OCI-LY3 (cell line): Measurements from ENCODE around the gene TSGA10IP.

Experiments
- EZH2phosphoT487 ChIP-seq: fragments of 200-600 bp; shearing (Covaris generic); IDR thresholded peaks from 2 replicates; pipeline ENCODE4 v1.6.1; 2018; ENCODE audit warnings: antibody characterized with exemption, mixed run types, low read depth
- TF ChIP-seq, protein P1 (sequence below): fragments of 200-600, 300-600 bp; sonication (generic); IDR thresholded peaks from 2 replicates; pipeline ENCODE4 v1.5.1; 2014; ENCODE audit warnings: antibody characterized with exemption, low read length, low read depth

DNA sequence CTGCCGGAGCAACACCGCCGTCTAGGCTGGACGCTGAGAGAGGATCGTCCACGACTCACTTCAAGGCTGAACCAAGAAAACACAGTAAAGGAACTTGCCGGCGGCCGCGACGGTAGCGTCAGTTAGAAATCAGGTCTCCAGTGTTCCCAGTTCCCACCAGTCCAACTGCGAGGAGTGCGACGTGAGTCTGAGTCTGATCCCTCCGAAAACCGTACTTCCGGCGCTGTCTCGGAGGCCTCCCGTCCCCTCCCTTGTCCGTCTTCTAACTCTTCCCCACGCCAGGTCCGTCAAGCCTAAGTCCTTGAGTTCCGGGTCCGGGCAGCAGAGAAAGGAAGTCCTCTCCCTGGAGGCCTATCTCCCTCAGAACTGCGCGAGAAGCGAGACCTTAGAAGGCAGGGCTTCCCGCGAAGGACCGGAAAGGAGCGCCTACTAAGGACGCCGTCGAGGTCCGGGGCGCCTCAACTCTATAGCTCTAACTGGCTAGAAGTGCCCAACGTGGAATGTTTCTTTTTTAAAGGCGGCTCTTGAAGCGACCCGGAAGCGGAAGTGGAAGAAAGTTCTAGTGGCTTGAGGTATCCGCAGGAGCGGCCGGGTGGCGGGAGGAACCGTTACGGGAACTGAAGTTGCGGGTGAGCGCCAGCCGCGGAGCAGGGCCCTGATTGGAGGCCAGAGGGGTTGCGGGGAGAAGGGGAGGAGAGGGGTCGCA lies 56.8 kb downstream of the TSGA10IP start, which contains the start of the genes BANF1 and EIF1AD:
- TF ChIP-seq, protein P1, sequence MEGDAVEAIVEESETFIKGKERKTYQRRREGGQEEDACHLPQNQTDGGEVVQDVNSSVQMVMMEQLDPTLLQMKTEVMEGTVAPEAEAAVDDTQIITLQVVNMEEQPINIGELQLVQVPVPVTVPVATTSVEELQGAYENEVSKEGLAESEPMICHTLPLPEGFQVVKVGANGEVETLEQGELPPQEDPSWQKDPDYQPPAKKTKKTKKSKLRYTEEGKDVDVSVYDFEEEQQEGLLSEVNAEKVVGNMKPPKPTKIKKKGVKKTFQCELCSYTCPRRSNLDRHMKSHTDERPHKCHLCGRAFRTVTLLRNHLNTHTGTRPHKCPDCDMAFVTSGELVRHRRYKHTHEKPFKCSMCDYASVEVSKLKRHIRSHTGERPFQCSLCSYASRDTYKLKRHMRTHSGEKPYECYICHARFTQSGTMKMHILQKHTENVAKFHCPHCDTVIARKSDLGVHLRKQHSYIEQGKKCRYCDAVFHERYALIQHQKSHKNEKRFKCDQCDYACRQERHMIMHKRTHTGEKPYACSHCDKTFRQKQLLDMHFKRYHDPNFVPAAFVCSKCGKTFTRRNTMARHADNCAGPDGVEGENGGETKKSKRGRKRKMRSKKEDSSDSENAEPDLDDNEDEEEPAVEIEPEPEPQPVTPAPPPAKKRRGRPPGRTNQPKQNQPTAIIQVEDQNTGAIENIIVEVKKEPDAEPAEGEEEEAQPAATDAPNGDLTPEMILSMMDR = no peak
- no peak for TF ChIP-seq EZH2phosphoT487
